Measurements from ENCODE around the gene MYDGF.

DNA sequence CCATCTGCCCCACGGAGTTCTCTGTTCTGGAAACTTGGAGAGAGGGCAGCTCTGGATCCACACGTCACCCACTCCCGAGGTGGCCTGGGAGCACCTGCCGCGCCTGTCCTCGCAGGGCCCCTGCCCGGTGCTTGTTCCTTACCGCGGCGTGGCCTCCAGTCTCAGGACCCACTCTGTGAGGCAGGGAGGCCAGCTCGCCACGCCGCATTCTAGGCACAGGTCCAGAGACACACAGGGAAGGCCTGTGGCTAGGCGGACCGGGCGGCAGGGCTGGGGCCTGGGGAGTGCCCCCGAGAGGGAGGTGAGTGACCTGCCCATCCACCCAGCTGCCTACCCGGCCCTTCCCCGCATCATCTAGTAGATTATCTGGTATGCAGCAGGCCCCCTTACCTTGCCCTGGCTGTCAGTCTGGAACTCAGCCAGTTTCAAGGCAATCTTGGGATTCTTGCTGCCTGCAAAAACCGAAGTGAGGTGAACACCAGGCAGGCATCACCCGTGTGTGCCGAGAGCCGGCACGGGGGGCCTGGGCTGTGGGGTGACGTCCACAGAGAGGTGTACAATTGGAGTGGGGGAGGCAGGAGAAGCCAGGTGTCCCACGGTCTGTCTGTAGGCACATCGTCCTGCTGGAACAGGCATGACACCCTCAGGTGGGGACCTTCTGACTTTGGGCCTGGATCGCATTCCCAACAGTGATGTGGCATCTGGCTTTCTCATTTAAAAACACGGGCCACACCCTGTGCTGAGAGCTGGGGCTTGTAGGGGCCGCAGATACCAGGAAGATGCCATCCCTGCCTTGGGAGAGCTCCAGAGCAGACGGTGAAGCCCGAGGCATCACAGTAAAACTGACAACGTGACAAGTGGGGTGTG, 29.9 kb upstream of the MYDGF start:
- TF ChIP-seq, protein P1, sequence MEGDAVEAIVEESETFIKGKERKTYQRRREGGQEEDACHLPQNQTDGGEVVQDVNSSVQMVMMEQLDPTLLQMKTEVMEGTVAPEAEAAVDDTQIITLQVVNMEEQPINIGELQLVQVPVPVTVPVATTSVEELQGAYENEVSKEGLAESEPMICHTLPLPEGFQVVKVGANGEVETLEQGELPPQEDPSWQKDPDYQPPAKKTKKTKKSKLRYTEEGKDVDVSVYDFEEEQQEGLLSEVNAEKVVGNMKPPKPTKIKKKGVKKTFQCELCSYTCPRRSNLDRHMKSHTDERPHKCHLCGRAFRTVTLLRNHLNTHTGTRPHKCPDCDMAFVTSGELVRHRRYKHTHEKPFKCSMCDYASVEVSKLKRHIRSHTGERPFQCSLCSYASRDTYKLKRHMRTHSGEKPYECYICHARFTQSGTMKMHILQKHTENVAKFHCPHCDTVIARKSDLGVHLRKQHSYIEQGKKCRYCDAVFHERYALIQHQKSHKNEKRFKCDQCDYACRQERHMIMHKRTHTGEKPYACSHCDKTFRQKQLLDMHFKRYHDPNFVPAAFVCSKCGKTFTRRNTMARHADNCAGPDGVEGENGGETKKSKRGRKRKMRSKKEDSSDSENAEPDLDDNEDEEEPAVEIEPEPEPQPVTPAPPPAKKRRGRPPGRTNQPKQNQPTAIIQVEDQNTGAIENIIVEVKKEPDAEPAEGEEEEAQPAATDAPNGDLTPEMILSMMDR (IDR thresholded peaks at IDR 0.05; ENCODE audit: poor library complexity, severe bottlenecking) = no peak
- TF ChIP-seq POLR2AphosphoS5 (IDR thresholded peaks at IDR 0.05) = no peak
- TF ChIP-seq MXI1 (conservative IDR thresholded peaks at IDR 0.05; ENCODE audit: poor library complexity, severe bottlenecking) = no peak
- TF ChIP-seq TAF1 (IDR thresholded peaks at IDR 0.05; ENCODE audit: low read depth) = no peak
